Right renal cortex interstitium (tissue), 3 donors: ENCODE data around the gene SLC38A9. TPM values are rescaled to one million over a fixed set of nuclear protein-coding genes. Genes with fewer than 3 reads are reported as not detected.

Experiments used
- DNase-seq, 3 donors: peaks; one replicate each; pipeline ENCODE4 v3.0.0-alpha.2; 2013; ENCODE audit warnings: low read depth in 3 of 3, low spot score in 2 of 3
- polyA plus RNA-seq, 3 donors: library from polyadenylated mRNA; unstranded; fragments of 120-200 nt; gene quantifications; one replicate each; pipeline ENCODE4 v1.2.1, GENCODE V29; 2013; ENCODE audit not compliant: insufficient read length in 3 of 3

SLC38A9 gene
- polyA plus RNA-seq, 3 donors = 29.6 to 33.2 (median 33.0) TPM

DNA sequence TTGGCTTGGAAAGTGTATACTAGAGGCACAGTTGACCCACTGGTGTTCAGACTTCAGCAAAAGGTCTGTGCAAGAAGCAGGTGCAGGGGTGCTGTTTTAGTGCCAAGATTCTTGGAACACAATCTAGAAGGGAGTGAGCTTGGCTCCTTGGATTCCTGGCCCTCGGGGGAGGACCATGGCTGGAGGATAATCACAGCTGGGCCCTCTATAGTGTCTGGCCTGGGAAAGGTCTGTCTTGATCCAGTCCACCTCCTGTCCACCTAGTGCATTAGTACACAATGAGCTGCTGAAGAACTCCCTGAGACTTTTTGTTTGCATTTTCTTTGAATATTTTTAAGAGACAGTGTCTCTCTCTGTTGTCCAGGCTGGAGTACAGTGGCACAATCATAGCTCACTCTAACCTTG, 126.9 kb downstream of the SLC38A9 start:
- no peak for DNase-seq

DNA sequence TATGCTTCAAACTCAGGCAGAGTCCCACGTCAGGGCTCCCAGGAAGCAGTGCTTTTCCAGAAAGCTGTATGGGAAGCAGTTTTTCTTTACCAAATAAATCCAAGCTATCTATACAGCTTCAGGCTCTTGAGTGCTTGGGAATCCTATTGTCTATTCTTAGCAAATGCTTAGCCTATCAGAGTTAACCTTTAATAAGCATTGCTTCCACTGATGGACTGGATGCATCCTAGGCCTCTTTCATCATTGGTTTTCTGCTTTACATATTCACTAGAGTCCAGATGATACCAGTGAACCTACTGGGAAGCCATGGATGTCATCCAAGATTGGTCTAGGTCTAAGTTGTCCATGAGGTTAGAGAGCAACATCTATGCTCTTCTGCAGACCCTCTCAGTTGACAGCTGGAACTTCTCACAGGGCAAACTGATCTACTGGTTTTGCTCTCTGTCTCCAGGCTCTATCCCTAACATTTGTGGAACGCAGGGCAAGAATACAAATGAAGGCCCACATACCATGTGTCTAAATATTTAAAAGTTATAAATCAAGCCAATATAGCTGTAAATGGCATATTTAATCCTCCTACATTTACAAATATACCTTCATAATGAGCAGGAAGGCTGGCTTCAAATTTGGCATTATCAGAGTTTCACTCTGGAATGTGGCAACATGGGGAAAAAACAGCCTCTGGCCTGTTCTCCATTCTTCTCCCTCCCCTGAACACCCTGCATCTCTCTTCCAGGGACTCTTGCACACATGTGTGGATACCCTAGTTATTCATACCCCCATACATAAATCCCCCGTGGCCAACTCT, 127.5 kb downstream of the SLC38A9 start:
- DNase-seq = no peak

- DNase-seq = no peak
Observed at GRCh38 chr5:55583578-55583977, 128.5 kb downstream of the SLC38A9 start.

- DNase-seq = no peak
Observed at GRCh38 chr5:55582256-55582655, 129.9 kb downstream of the SLC38A9 start.

- DNase-seq = no peak
Observed at GRCh38 chr5:55580042-55580441, 132.1 kb downstream of the SLC38A9 start.

GRCh38 chr5:55578771-55579170, 133.4 kb downstream of the SLC38A9 start:
- no peak for DNase-seq

GRCh38 chr5:55577353-55578060, 134.6 kb downstream of the SLC38A9 start:
- DNase-seq = no peak

DNA sequence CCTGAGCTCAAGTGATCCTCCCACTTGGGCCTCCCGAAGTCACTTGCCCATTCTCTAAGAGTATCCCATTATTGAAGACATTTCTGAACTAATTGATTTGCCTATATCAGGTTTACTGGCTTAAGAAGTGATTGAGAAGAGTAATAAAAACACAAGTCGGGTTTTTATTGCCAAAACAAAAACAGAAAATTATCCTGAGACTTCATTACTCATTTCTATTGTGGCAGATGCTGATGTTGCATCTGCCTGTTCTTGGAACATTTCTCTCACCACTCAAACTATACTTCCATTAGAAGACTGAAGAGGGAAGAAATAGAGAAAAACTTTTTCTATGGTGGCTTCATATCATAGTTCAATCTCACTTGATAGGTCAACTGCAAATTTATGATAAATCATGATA, 135.5 kb downstream of the SLC38A9 start:
- no peak for DNase-seq

Other genes with a start within 250 kb of the SLC38A9 start
- gene PLPP1, start 177.4 kb downstream of the SLC38A9 start, polyA plus RNA-seq = 10 to 100 TPM; 81.1 to 95.3 (median 95.2) TPM
- under 1 TPM in 1 of 3 donors, not detected in 2; 0.10 TPM for gene DDX4, start 25.7 kb upstream of the SLC38A9 start, polyA plus RNA-seq
- gene IL31RA, start 139.0 kb upstream of the SLC38A9 start, polyA plus RNA-seq = under 1 TPM; 0.11 to 0.14 (median 0.12) TPM